Measurements from ENCODE around the gene RWDD4. TPM values are rescaled to one million over a fixed set of nuclear protein-coding genes. Genes with fewer than 3 reads are reported as not detected.

RWDD4 gene
- total RNA-seq, 1 donor from 2014 or later, result 21.3 TPM

DNA sequence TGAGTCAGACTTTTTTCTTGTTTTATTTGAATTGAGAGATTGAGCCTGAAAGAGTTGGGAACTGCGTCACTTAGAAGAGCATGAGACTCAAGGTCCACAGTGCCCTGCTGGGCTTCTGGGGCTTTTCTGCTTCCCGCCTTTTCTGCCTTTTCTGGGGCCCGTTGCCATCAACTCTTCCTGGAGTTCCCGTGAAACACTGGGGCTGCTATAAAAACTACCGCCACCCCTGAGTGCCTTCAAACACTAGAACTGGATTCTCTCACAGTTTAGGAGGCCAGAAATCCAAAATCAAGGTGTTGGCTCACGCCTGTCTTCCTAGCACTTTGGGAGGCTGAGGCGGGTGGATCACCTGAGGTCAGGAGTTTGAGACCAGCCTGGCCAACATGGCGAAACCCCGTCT lies 49.8 kb downstream of the RWDD4 start:
- H3K36me3 Mint-ChIP-seq (ENCODE audit: low read depth), result no peaks in the 10 kb centered on the region
- no peak overlapping the region for H3K27ac Mint-ChIP-seq (ENCODE audit: unreplicated experiment)
- peaks cover 13% of the 10 kb centered on the region for H3K4me1 Mint-ChIP-seq (ENCODE audit: low read depth)
- H3K27me3 Mint-ChIP-seq (ENCODE audit: low read depth), result peaks cover 4% of the 10 kb centered on the region
- no peak for TF ChIP-seq CTCF (IDR thresholded peaks at IDR 0.05)
- DNase-seq (ENCODE audit: low spot score), result no peak
- H3K4me3 Mint-ChIP-seq (ENCODE audit: unreplicated experiment), result no peak overlapping the region
- H3K9me3 Mint-ChIP-seq (ENCODE audit: low read depth), result no peaks in the 10 kb centered on the region

- no peaks in the 10 kb centered on the region for H3K36me3 Mint-ChIP-seq (ENCODE audit: low read depth)
- H3K27ac Mint-ChIP-seq (ENCODE audit: unreplicated experiment), result no peak overlapping the region
- H3K27me3 Mint-ChIP-seq (ENCODE audit: low read depth), result peaks cover 4% of the 10 kb centered on the region
- TF ChIP-seq CTCF (IDR thresholded peaks at IDR 0.05), result no peak
- no peak for DNase-seq (ENCODE audit: low spot score)
- no peaks in the 10 kb centered on the region for H3K9me3 Mint-ChIP-seq (ENCODE audit: low read depth)
- H3K4me3 Mint-ChIP-seq (ENCODE audit: unreplicated experiment), result no peak overlapping the region
- peaks cover 13% of the 10 kb centered on the region for H3K4me1 Mint-ChIP-seq (ENCODE audit: low read depth)
Measured at GRCh38 chr4:183607894-183608293, 51.1 kb downstream of the RWDD4 start.

DNA sequence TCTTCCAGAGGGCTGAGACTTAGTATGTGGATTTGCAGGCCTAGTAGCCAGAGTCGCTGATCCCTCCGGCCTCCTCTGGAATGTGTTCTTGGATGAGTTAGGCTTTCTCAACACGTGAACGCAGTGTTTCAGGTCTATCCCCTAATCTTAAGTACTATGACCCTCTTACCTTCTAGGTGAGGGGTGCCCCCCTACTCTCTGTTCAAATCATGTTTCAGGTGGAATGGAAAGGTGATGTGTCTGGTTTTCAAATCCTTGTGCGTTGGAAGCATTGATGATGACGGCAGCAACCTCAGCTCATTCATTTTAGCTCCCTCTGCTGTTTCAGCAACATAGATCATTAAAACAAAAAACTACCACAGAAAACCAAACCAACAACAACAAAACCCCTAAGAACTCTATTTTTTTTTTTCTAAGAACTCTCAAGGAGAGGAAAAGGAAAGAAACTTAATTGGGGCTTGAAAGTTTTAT lies 56.4 kb downstream of the RWDD4 start:
- DNase-seq (ENCODE audit: low spot score), result no peak
- H3K27me3 Mint-ChIP-seq (ENCODE audit: low read depth), result no peaks in the 10 kb centered on the region
- peaks cover 2% of the 10 kb centered on the region for H3K36me3 Mint-ChIP-seq (ENCODE audit: low read depth)
- H3K4me3 Mint-ChIP-seq (ENCODE audit: unreplicated experiment), result no peak overlapping the region
- H3K9me3 Mint-ChIP-seq (ENCODE audit: low read depth), result peaks cover 7% of the 10 kb centered on the region
- H3K27ac Mint-ChIP-seq (ENCODE audit: unreplicated experiment), result no peak overlapping the region
- H3K4me1 Mint-ChIP-seq (ENCODE audit: low read depth), result no peaks in the 10 kb centered on the region
- TF ChIP-seq CTCF (IDR thresholded peaks at IDR 0.05), result peak; percentile 69

DNA sequence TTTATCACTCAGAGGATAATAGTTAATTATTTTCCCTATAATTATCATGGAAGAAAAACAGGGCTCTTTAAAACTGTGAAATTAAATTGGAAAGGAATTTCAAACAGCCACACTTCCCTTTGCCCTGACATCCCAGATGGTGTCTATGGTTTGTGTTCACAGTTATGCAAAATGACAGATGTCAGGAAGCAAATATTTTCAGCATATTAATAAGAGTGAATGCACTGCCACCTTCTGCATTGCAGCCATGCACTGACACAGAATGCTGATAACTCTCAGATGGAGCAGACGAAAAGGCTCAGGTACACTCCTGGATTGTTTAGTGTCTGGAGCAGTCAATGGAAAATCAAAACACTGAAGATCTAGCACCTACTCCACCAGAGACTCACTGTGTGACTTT lies 57.6 kb downstream of the RWDD4 start:
- H3K4me1 Mint-ChIP-seq (ENCODE audit: low read depth), result no peaks in the 10 kb centered on the region

GRCh38 chr4:183600189-183600685 lies 58.7 kb downstream of the RWDD4 start:
- peaks cover 7% of the 10 kb centered on the region for H3K9me3 Mint-ChIP-seq (ENCODE audit: low read depth)
- H3K27me3 Mint-ChIP-seq (ENCODE audit: low read depth), result no peaks in the 10 kb centered on the region
- no peaks in the 10 kb centered on the region for H3K4me1 Mint-ChIP-seq (ENCODE audit: low read depth)
- H3K4me3 Mint-ChIP-seq (ENCODE audit: unreplicated experiment), result no peak overlapping the region
- H3K27ac Mint-ChIP-seq (ENCODE audit: unreplicated experiment), result no peak overlapping the region
- DNase-seq (ENCODE audit: low spot score), result no peak
- peak; percentile 62 for TF ChIP-seq CTCF (IDR thresholded peaks at IDR 0.05)
- H3K36me3 Mint-ChIP-seq (ENCODE audit: low read depth), result peaks cover 2% of the 10 kb centered on the region

More for the DNA sequence above, 57.6 kb downstream of the RWDD4 start:
- no peak for TF ChIP-seq CTCF (IDR thresholded peaks at IDR 0.05)
- Mint-ChIP-seq H3K4me3 (ENCODE audit: unreplicated experiment) (no peak overlapping the region), H3K27ac (ENCODE audit: unreplicated experiment) (no peak overlapping the region), H3K27me3 (ENCODE audit: low read depth) (no peaks in the 10 kb centered on the region), H3K36me3 (ENCODE audit: low read depth) (peaks cover 2% of the 10 kb centered on the region), H3K9me3 (ENCODE audit: low read depth) (peaks cover 7% of the 10 kb centered on the region)
- DNase-seq (ENCODE audit: low spot score), result no peak
